Large intestine (tissue), 3 donors: ENCODE measurements around the gene MRPL48. TPM values are rescaled to one million over a fixed set of nuclear protein-coding genes. Genes with fewer than 3 reads are reported as not detected.
"Not testable (repeated sequence)": the region's sequence is repeated elsewhere in the genome, so short reads cannot be mapped to it uniquely, and the experiment has no call there.

Experiments used
- DNase-seq, 2 donors: peaks; one replicate each; pipeline versions ENCODE4 v3.0.0 to v3.0.0-alpha.2; 2013
- H3K27ac ChIP-seq: one replicate; pipeline ENCODE4 v1.5.1; 2013; ENCODE audit warnings: low read length
- H3K27me3 ChIP-seq: 2 replicates; pipeline ENCODE4 v1.6.1; 2013; ENCODE audit warnings: low read length; ENCODE audit not compliant: control insufficient read depth, insufficient read depth
- H3K36me3 ChIP-seq: 2 replicates; pipeline ENCODE4 v1.6.1; 2013; ENCODE audit warnings: low read length; ENCODE audit not compliant: control insufficient read depth, insufficient read depth
- H3K4me1 ChIP-seq: one replicate; pipeline ENCODE4 v1.6.1; 2013; ENCODE audit warnings: low read length; ENCODE audit not compliant: control insufficient read depth, insufficient read depth
- H3K4me3 ChIP-seq: one replicate; pipeline ENCODE4 v1.5.1; 2013; ENCODE audit warnings: low read length
- H3K9me3 ChIP-seq: one replicate; pipeline ENCODE4 v1.6.1; 2013; ENCODE audit warnings: mild to moderate bottlenecking, low read depth, low read length, moderate library complexity; ENCODE audit not compliant: control insufficient read depth
- WGBS: methylation state at CpG from one replicate; pipeline ENCODE4 v1.1.5; 2013; ENCODE audit warnings: low lambda C conversion rate; ENCODE audit not compliant: insufficient coverage; 5-methylcytosine and 5-hydroxymethylcytosine counted together
- polyA plus RNA-seq: library from polyadenylated mRNA; unstranded; fragments of 120-200 nt; gene quantifications from one replicate; pipeline ENCODE4 v1.2.1, GENCODE V29; 2013

The MRPL48 gene
- polyA plus RNA-seq, 1 donor: 49.2 TPM

- no CpG with 5 or more reads among the region's 5 CpGs for WGBS
- Histone ChIP-seq H3K4me3 (no peak overlapping the region), H3K4me1 (peaks cover 24% of the 10 kb centered on the region), H3K9me3 (no peaks in the 10 kb centered on the region), H3K27ac (peak overlapping the region; percentile 73), H3K27me3 (no peaks in the 10 kb centered on the region), H3K36me3 (peaks cover 31% of the 10 kb centered on the region)
- DNase-seq: no peak
Measured at GRCh38 chr11:73866095-73866579, 78.5 kb downstream of the MRPL48 start.

GRCh38 chr11:73866586-73866996, 78.9 kb downstream of the MRPL48 start:
- H3K27me3 ChIP-seq: no peaks in the 10 kb centered on the region
- no peaks in the 10 kb centered on the region for H3K9me3 ChIP-seq
- H3K4me3 ChIP-seq: no peak overlapping the region
- DNase-seq: peak; percentile 67 to 86
- peak overlapping the region; percentile 73 for H3K27ac ChIP-seq
- WGBS: no CpG with 5 or more reads among the region's 2 CpGs
- H3K4me1 ChIP-seq: peaks cover 24% of the 10 kb centered on the region
- H3K36me3 ChIP-seq: peaks cover 31% of the 10 kb centered on the region

- no peaks in the 10 kb centered on the region for H3K9me3 ChIP-seq
- WGBS: no CpG with 5 or more reads among the region's 1 CpG
- H3K27ac ChIP-seq: peak overlapping the region; percentile 70
- H3K4me1 ChIP-seq: peaks cover 24% of the 10 kb centered on the region
- H3K27me3 ChIP-seq: no peaks in the 10 kb centered on the region
- no peak overlapping the region for H3K4me3 ChIP-seq
- peaks cover 35% of the 10 kb centered on the region for H3K36me3 ChIP-seq
- peak; percentile 47 to 84 for DNase-seq
Measured at GRCh38 chr11:73869332-73869949, 81.8 kb downstream of the MRPL48 start.

GRCh38 chr11:73870261-73870660, 82.6 kb downstream of the MRPL48 start:
- WGBS: no CpG with 5 or more reads among the region's 3 CpGs
- H3K9me3 ChIP-seq: no peaks in the 10 kb centered on the region
- H3K27ac ChIP-seq: peak overlapping the region; percentile 70
- peaks cover 41% of the 10 kb centered on the region for H3K36me3 ChIP-seq
- no peaks in the 10 kb centered on the region for H3K27me3 ChIP-seq
- H3K4me3 ChIP-seq: no peak overlapping the region
- H3K4me1 ChIP-seq: peaks cover 29% of the 10 kb centered on the region
- no peak for DNase-seq

DNA sequence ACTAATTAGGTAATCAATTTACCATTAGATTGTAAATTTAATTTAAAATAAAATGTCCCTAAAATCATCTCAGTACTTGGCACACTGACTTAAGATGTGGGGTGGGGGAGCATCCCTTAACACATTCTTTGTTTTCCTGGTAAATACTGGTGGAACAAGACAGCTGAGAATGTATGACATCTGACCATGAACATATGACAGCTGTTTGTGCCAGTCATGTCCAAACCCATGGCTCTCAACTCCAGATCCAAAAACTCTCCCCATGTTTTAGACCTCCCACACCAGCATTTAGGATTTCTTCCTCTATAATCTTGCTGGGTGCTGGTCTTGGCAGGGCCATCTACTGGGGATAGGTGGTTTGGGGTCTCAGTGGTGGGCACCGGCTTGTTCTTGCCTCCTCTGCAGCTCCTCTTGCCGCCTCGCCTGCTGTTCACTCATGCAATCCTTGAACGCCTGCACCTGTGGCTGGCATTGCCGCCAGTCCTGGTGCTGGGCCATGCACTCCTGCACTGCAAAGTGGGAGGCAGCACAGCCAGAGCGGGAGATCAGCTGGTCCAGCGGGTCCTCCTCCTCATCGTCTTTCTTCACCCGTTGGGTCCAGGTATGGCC, 85.2 kb downstream of the MRPL48 start:
- Histone ChIP-seq H3K27ac (no peak overlapping the region), H3K4me1 (peaks cover 35% of the 10 kb centered on the region), H3K4me3 (no peak overlapping the region), H3K36me3 (peaks cover 43% of the 10 kb centered on the region), H3K9me3 (no peaks in the 10 kb centered on the region), H3K27me3 (no peaks in the 10 kb centered on the region)
- WGBS: no CpG with 5 or more reads among the region's 9 CpGs
- no peak for DNase-seq

GRCh38 chr11:73875380-73875779, 87.7 kb downstream of the MRPL48 start:
- H3K4me3 ChIP-seq: peak overlapping the region; percentile 70
- peak overlapping the region; percentile 97 for H3K27ac ChIP-seq
- DNase-seq: peak in 1 of 2 donors; percentile 21
- peaks cover 21% of the 10 kb centered on the region for H3K4me1 ChIP-seq
- 63% methylated on average over 1 of the region's 1 CpG for WGBS
- H3K36me3 ChIP-seq: peaks cover 40% of the 10 kb centered on the region
- H3K27me3 ChIP-seq: no peaks in the 10 kb centered on the region
- no peaks in the 10 kb centered on the region for H3K9me3 ChIP-seq

DNA sequence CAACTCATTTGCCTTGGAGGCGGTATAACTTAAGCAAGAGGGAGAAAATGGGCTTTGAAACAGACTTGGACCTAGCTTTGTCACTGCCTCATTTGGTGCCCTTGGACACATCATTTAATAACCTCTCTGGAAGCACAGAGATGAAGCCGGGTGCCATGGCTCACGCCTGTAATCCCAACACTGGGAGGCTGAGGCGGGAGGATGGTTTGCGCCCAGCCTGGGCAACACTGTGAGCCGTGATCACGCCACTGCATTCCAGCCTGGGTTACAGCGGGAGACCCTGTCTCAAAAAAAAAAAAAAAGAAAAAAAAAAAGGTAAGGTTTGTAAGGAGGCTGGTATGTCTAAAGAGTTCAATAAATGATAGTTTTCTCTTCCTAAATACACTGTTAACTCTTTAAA, 88.2 kb downstream of the MRPL48 start:
- Histone ChIP-seq H3K27me3 (no peaks in the 10 kb centered on the region), H3K27ac (peak overlapping the region; percentile 97), H3K4me3 (peak overlapping the region; percentile 70), H3K36me3 (peaks cover 38% of the 10 kb centered on the region), H3K9me3 (no peaks in the 10 kb centered on the region), H3K4me1 (peaks cover 21% of the 10 kb centered on the region)
- WGBS: no CpG with 5 or more reads among the region's 8 CpGs
- DNase-seq: peak in 1 of 2 donors; percentile 34

DNA sequence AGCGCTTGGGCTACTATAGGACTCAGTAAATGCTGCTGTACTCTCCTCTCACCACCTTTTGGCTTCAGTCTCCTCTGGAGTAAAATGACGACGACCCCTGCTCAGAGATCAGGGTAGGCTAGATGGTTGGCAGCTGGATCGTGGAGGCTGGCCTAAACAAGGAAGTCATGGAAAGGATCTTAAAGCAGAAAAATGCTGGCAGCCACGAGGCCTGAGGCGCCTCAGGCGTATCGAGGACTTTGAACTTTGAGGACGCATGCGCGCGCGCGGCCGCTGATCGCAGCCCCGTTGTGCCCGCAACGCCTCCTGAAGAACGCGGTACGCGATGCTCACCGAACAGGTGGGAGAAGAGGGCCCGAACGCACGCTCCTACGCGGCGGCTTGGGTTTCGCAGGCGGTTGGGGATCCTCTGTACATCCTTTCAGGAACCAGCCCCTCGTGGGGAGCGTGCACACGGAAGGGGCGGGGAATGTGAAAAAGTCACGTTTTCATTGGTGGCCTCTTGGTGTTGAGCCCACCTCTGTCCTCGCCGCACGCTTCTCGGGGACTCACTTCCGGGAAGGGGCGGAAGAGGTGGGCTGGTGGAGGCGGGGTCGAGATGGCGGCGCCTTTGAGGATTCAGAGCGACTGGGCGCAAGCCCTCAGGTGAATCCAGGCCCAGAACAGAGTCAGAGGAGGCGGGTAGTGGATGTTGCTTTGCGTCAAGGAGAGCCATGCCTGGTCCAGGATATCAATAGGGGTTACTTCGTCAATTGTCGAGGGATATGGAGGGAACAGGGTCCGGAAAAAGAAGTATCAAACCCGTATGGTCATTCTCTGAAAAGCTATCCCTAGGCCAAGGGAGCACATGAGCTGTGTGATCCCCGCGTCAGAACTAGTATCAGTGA, 89.0 kb downstream of the MRPL48 start, which contains the start of the genes COA4 and PAAF1:
Gene COA4, minus strand, starts transcription at position 423 of the 887 bp plus-strand sequence. CDS start 3,468 bp downstream, outside the sequence.
Gene PAAF1, plus strand, starts transcription at position 576 of the 887 bp plus-strand sequence. Its CDS starts 23 bp downstream, at position 599.
- no CpG with 5 or more reads among the region's 57 CpGs for WGBS
- Histone ChIP-seq H3K36me3 (peaks cover 31% of the 10 kb centered on the region), H3K27me3 (no peaks in the 10 kb centered on the region), H3K9me3 (no peaks in the 10 kb centered on the region), H3K4me1 (peaks cover 21% of the 10 kb centered on the region), H3K4me3 (peak within 1 kb of the TSS; percentile 70), H3K27ac (peak within 1 kb of the TSS; percentile 97)
- peak; percentile 97 to 99 for DNase-seq

DNA sequence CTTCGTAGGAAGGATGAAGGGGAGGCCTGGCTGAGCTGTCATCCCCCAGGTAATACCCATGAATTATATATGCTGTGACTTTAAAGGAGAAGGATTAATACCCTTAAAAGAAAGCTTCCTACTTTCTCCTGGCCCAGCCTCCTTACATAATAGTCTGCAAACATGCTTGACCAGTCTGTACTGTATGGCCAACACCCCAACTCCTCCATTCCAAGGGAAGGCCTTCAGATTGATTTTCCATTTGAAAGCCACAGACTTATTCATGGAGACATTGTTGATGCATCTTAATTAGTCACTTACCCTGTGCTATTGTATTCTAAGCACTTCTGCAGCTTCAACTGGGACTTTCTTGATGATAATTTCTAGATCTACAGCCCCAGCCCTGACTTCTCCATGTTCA, 91.1 kb downstream of the MRPL48 start:
- Histone ChIP-seq H3K36me3 (peaks cover 16% of the 10 kb centered on the region), H3K4me1 (peaks cover 21% of the 10 kb centered on the region), H3K27ac (no peak overlapping the region), H3K4me3 (no peak overlapping the region), H3K9me3 (no peaks in the 10 kb centered on the region), H3K27me3 (no peaks in the 10 kb centered on the region)
- no CpG with 5 or more reads among the region's 1 CpG for WGBS
- no peak for DNase-seq

DNA sequence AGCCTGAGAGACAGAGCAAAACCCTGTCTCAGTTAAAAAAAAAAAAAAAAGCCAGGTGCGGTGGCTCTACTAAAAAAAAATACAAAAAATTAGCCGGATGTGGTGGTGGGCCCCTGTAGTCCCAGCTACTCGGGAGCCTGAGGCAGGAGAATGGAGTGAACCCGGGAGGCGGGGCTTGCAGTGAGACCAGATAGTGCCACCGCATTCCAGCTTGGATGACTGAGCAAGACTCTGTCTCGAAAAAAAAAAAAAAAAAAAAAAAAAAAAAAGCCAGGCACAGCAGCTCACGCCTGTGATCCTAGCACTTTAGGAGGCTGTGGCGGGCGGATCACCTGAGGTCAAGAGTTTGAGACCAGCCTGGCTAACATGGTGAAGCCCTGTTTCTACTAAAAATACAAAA, 92.8 kb downstream of the MRPL48 start:
- peaks cover 13% of the 10 kb centered on the region for H3K4me1 ChIP-seq
- H3K4me3 ChIP-seq, H3K36me3 ChIP-seq, DNase-seq, H3K27ac ChIP-seq, H3K27me3 ChIP-seq, H3K9me3 ChIP-seq: not testable (repeated sequence)
- WGBS: no CpG with 5 or more reads among the region's 10 CpGs
